Spinal cord (tissue), 10 donors: ENCODE data around the gene ACE2. TPM values are rescaled to one million over a fixed set of nuclear protein-coding genes. Genes with fewer than 3 reads are reported as not detected.
"Not testable (repeated sequence)": the region's sequence is repeated elsewhere in the genome, so short reads cannot be mapped to it uniquely, and the experiment has no call there.

ENCODE experiments used
- DNase-seq, 6 donors: peaks; one replicate each; pipeline versions ENCODE4 v3.0.0 to v3.0.0-alpha.2; 2013 to 2015; ENCODE audit warnings: low spot score in 6 of 6, low read depth in 4 of 6
- H3K27ac ChIP-seq: one replicate; pipeline ENCODE4 v1.5.1; 2013; ENCODE audit warnings: low read depth, low read length, control low read depth
- H3K27me3 ChIP-seq: one replicate; pipeline ENCODE4 v1.6.1; 2013; ENCODE audit warnings: low read length; ENCODE audit not compliant: control insufficient read depth, insufficient read depth
- H3K36me3 ChIP-seq: one replicate; pipeline ENCODE4 v1.6.1; 2013; ENCODE audit warnings: low read length; ENCODE audit not compliant: control insufficient read depth, insufficient read depth
- H3K4me1 ChIP-seq: one replicate; pipeline ENCODE4 v1.6.1; 2013; ENCODE audit warnings: low read length; ENCODE audit not compliant: control insufficient read depth, insufficient read depth
- H3K4me3 ChIP-seq: one replicate; pipeline ENCODE4 v1.5.1; 2013; ENCODE audit warnings: low read depth, low read length, control low read depth
- H3K9me3 ChIP-seq: one replicate; pipeline ENCODE4 v1.6.1; 2013; ENCODE audit warnings: low read length; ENCODE audit not compliant: control insufficient read depth, insufficient read depth
- WGBS: methylation state at CpG from one replicate; pipeline ENCODE4 v1.1.5; 2013; ENCODE audit warnings: missing lambda C conversion rate; ENCODE audit not compliant: insufficient coverage; 5-methylcytosine and 5-hydroxymethylcytosine counted together
- long read RNA-seq, 4 donors: transcript quantifications; one replicate each; lab custom pipeline, GENCODE V29; 2026
- polyA plus RNA-seq, 2 donors: library from polyadenylated mRNA; unstranded; fragments of 120-200 nt; gene quantifications; one replicate each; pipeline ENCODE4 v1.2.1, GENCODE V29; 2013; ENCODE audit not compliant: insufficient read length in 2 of 2
- total RNA-seq, 2 donors: library from RNA; depleted of rRNA in 1 of 2; stranded (reverse); fragments of 120-200 nt in 1 of 2; fragments of >200 nt in 1 of 2; gene quantifications; one replicate each; pipeline versions ENCODE4 v1.2.3 to v1.2.4, GENCODE V29; 2013 to 2014
- donor health status: healthy.

ACE2 gene
- total RNA-seq (1 to 10 TPM in 1 of 2 donors, under 1 TPM in 1; 0.30 to 1.9 TPM), polyA plus RNA-seq (under 1 TPM; 0.19 to 0.29 TPM)
- long read RNA-seq, donor 1, result 0 reads
- long read RNA-seq, donor 2, result 0 reads
- long read RNA-seq, donor 3, result 0 reads
- long read RNA-seq, donor 4, result 0 reads

DNA sequence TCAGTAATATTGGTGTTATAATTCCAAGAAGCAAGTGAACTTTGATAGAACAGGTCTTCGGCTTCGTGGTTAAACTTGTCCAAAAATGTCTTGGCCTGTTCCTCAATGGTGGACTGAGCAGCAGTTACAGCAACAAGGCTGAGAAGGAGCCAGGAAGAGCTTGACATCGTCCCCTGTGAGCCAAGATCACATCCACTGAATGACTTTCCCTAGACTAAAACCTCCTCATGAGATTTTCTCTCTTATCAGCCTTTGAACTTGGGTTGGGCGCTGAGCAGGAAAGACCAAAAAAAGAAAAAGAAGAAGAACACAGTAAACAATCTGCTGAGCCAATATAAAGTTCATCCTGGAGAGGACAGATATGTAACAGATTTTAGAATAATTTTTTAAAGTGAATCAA, at the start of gene ACE2:
ACE2 (minus strand) TSS at position 216 of the 400 bp plus-strand sequence; CDS start at position 167, 49 bp downstream.
- Histone ChIP-seq H3K9me3 (no peaks in the 10 kb centered on the region), H3K4me1 (no peaks in the 10 kb centered on the region), H3K27me3 (peaks cover 39% of the 10 kb centered on the region), H3K27ac (no peak within 1 kb of the TSS), H3K4me3 (no peak within 1 kb of the TSS), H3K36me3 (no peaks in the 10 kb centered on the region)
- DNase-seq, result no peak
- WGBS, result 76% methylated on average over 3 of the region's 4 CpGs

GRCh38 chrX:15647510-15647909, 46.8 kb upstream of the ACE2 start:
- not testable (repeated sequence) for H3K4me3 ChIP-seq, H3K9me3 ChIP-seq, H3K36me3 ChIP-seq, H3K4me1 ChIP-seq, H3K27ac ChIP-seq, DNase-seq
- no CpG with 5 or more reads among the region's 5 CpGs for WGBS
- H3K27me3 ChIP-seq, result peaks cover 27% of the 10 kb centered on the region

DNA sequence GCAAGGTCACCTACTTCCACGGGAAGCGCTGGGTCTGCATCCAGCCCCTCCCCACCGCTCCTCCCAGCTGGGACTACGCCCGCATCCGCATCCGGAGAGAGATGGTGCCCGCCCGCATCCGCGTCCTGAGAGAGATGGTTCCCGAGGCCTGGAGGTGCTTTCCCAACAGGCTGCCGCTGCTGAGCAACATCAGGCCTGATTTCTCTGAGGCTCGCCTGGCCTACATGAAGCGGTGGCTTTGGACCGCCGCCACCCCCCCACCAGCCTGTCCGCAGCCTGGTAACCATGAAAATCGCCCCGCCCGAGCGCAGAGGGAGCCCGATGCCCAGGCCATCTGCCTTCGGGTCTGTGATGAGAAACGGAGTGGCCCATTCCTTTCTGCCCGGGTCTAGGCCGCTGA, 45.8 kb upstream of the ACE2 start:
- Histone ChIP-seq H3K9me3 (no peaks in the 10 kb centered on the region), H3K27ac (no peak overlapping the region), H3K4me1 (no peaks in the 10 kb centered on the region), H3K4me3 (no peak overlapping the region), H3K27me3 (peaks cover 27% of the 10 kb centered on the region), H3K36me3 (no peaks in the 10 kb centered on the region)
- no peak for DNase-seq
- WGBS, result 88% methylated on average over 27 of the region's 27 CpGs

GRCh38 chrX:15646031-15646430, 45.3 kb upstream of the ACE2 start:
- Histone ChIP-seq H3K4me1 (no peaks in the 10 kb centered on the region), H3K36me3 (no peaks in the 10 kb centered on the region), H3K27ac (no peak overlapping the region), H3K27me3 (peaks cover 24% of the 10 kb centered on the region), H3K9me3 (no peaks in the 10 kb centered on the region), H3K4me3 (no peak overlapping the region)
- no peak for DNase-seq
- WGBS, result 87% methylated on average over 15 of the region's 15 CpGs

- Histone ChIP-seq H3K4me3 (no peak overlapping the region), H3K27ac (no peak overlapping the region), H3K27me3 (peaks cover 28% of the 10 kb centered on the region), H3K36me3 (no peaks in the 10 kb centered on the region), H3K9me3 (no peaks in the 10 kb centered on the region), H3K4me1 (no peaks in the 10 kb centered on the region)
- 70% methylated on average over 2 of the region's 3 CpGs for WGBS
- DNase-seq, result no peak
Measured at GRCh38 chrX:15645266-15645665, 44.5 kb upstream of the ACE2 start.

DNA sequence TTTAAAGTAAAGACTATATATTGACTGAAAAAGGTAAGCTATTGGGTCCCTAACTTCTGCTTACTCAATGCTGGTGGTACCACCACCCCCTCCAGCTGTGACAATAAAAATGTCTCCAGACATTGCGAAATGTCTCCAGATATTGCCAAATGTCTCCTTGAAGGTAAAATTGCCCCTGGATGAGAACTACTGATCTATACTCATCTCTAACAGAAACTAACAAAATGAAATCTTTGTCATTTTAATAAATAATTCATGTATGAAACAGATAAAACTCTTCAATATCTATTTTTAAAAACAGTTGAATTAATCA, 43.8 kb upstream of the ACE2 start:
- Histone ChIP-seq H3K4me3 (no peak overlapping the region), H3K9me3 (no peaks in the 10 kb centered on the region), H3K36me3 (no peaks in the 10 kb centered on the region), H3K27ac (no peak overlapping the region), H3K4me1 (no peaks in the 10 kb centered on the region), H3K27me3 (peaks cover 33% of the 10 kb centered on the region)
- DNase-seq, result no peak
- no CpG with 5 or more reads among the region's 1 CpG for WGBS

GRCh38 chrX:15643786-15644559, 43.2 kb upstream of the ACE2 start:
- no peak overlapping the region for H3K27ac ChIP-seq

GRCh38 chrX:15631637-15632036, 30.9 kb upstream of the ACE2 start:
- no peaks in the 10 kb centered on the region for H3K9me3 ChIP-seq
- DNase-seq, result no peak
- H3K4me1 ChIP-seq, result no peaks in the 10 kb centered on the region
- H3K27ac ChIP-seq, result no peak overlapping the region
- peaks cover 15% of the 10 kb centered on the region for H3K27me3 ChIP-seq
- H3K36me3 ChIP-seq, result no peaks in the 10 kb centered on the region
- H3K4me3 ChIP-seq, result no peak overlapping the region

More at GRCh38 chrX:15643786-15644559, 43.2 kb upstream of the ACE2 start:
- Histone ChIP-seq H3K27me3 (peaks cover 31% of the 10 kb centered on the region), H3K36me3 (no peaks in the 10 kb centered on the region), H3K4me1 (no peaks in the 10 kb centered on the region), H3K4me3 (no peak overlapping the region), H3K9me3 (no peaks in the 10 kb centered on the region)
- no peak for DNase-seq
- 83% methylated on average over 5 of the region's 7 CpGs for WGBS

- Histone ChIP-seq H3K27me3 (peaks cover 14% of the 10 kb centered on the region), H3K36me3 (no peaks in the 10 kb centered on the region), H3K9me3 (no peaks in the 10 kb centered on the region), H3K27ac (no peak overlapping the region), H3K4me3 (no peak overlapping the region), H3K4me1 (no peaks in the 10 kb centered on the region)
- whole genome bisulfite sequencing, result 43% methylated on average over 1 of the region's 1 CpG
- DNase-seq, result peak in 1 of 6 donors; percentile 7
Measured at GRCh38 chrX:15623054-15623453, 22.3 kb upstream of the ACE2 start.

GRCh38 chrX:15619053-15619755, 18.4 kb upstream of the ACE2 start:
- H3K27ac ChIP-seq, result no peak overlapping the region
- DNase-seq, result peak in 1 of 6 donors; percentile 21
- H3K27me3 ChIP-seq, result peaks cover 20% of the 10 kb centered on the region
- H3K9me3 ChIP-seq, result no peaks in the 10 kb centered on the region
- H3K36me3 ChIP-seq, result no peaks in the 10 kb centered on the region
- H3K4me3 ChIP-seq, result no peak overlapping the region
- no CpG with 5 or more reads among the region's 3 CpGs for WGBS
- H3K4me1 ChIP-seq, result no peaks in the 10 kb centered on the region
